Activated CD4-positive, alpha-beta T cell treated with anti-CD3 and anti-CD28 coated beads, Interleukin-2, Interleukin-4, amounts not matched to agents 100 ng/mL and 50 ng/mL, durations not matched to agents 16 hours and 8 hours (primary cell): ENCODE measurements around the gene HOXA3.

Experiments used
- DNase-seq: peaks from one replicate; pipeline ENCODE4 v3.0.0-alpha.2; 2020; ENCODE audit warnings: low spot score

Gene HOXA3

DNA sequence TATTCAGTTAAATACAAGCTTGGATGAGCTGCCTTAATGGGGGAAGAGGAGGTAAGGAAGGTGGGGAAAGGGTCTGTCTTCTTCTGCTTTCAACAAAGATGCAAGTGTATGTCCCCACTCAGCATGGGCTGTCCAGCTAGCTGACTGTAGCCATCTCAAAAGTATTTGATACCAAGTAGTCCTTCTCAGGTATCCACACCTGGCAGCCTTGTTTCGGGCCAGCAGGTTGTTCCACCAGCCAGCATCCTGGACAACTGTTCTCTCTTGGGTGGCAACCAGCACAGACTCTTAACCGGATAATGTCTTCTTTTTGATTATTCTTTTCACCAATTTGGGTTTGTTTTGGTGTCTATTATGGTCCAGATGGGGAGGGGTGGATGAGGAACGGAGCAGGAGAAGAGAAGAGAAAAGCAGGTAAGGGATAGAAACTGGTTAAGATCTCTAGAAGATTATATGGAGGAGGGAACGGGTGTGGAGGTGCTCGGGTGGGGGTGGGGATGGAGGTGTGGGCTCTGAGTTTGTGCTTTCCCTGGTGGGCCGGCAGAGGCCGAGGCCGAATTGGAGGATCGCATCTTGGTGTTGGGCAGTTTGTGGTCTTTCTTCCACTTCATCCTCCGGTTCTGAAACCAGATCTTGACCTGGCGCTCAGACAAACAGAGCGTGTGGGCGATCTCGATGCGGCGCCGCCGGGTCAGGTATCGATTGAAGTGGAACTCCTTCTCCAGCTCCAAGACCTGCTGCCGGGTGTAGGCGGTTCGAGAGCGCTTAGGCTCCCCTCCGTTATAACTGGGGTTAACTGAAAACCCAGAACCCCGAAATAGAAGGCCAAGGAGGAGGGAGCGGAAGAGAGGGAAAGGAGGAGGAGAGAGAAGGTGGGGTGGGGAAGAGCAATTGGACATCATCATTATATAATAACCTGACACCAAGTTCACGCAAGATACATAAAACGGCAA lies 23.3 kb downstream of the HOXA3 start:
- DNase-seq, result no peak

DNA sequence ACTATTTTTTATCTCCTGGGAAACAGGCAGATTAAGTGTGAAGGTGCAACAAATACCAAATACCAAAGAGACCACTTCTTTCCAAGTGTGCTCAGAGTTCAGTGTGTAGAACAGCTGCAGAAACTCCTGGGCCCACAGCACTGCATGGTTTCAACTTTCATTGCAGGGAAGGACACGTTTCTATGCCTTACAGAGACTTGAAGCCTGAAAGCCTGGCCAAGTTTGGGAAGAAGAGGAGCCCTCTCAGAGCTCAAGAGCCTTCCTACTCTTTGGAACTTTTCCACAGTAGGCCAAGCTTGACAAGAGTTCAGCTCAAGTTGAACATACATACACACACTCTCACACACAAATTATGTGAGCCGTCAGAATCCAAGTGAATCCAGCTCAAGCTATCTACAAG lies 24.3 kb downstream of the HOXA3 start:
- DNase-seq, result no peak

DNA sequence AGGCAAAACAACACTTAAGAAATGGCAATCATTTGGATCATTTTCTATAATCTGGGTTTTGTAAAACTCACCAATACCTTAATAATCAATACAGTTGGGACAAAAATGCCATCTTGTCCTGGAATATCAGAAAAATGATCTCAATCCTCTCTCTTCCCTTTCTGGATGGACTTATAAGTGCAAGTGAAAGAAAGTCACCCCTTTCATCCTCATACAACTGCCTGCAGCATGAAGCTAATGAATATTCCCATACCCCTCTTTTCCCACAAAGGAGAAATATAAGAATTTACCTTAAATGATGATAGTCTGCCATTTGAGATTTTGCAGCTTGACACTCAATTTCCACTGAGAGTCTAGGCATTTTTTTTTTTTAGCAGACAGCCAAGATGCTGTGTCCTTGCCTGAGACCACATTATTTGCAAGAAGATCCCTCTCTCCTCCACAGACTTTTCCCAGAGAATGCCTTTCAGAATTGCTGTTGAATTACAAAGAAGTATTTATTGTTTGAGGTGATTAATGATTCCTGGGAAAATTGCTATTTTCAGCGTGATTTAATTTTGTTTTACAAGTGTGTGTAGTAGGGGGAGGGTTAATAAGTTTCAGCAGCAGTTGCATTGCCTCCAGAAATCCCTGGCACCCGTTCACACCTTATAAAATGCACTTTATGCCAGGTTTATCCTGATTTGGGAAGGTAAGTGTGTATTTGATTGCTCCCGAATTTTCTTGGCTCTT lies 25.6 kb downstream of the HOXA3 start:
- no peak for DNase-seq

DNA sequence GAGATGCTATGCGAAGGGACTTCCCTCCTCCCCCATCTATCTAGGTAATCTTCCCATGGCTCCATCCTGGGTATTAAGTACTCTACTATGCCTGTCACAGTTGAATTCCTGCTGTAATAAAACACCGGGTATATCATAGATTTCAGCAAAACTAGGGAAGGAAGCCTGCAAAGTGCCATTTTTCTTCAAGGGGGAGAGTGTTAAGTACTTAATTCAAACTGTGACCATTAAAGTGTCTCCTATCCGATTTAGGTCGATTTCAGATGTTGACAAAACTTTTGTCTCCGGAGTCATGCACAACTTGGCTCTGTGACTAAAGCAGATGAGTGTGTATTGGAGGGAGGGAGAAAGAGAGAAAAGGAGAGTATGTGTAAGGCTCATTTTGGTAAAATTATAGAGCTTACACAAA lies 26.4 kb downstream of the HOXA3 start:
- DNase-seq, result no peak

DNA sequence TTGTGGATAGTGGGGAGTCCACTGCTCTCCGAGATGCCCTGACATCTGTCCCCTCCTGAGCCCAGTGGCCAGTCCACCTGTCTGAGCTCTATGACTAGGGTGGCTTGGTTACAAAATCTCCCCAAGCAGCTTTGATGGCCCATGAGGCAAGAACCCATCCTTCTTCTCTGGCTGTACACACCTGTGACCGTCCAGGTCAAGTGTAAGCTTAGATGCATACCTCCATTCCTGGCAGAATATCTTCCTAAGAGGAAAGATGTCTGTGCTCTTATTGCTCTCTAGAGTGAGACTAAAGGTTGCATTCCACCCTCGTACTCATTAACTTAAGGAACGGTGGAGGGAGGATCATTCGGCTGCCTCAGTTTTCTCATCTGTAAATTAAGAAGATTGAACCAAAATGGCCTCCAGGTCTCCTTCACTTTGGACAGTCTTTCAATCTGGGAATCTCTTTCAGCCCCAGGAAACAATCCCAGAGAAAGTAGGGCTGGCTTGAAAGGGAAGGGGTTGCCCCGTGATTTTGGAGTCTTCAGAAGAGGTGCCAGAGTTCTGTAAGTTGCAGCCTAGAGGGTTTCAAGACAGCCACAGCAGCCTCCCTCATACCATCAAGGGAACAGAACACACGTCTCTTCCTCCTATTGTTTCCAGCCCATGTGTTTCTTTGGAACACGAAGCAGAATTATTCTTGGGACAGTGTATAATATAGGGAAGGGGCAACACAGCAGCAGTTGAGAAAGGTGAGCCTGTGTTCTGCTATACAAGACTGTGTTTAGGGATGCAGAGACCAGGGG lies 27.3 kb downstream of the HOXA3 start:
- no peak for DNase-seq

DNA sequence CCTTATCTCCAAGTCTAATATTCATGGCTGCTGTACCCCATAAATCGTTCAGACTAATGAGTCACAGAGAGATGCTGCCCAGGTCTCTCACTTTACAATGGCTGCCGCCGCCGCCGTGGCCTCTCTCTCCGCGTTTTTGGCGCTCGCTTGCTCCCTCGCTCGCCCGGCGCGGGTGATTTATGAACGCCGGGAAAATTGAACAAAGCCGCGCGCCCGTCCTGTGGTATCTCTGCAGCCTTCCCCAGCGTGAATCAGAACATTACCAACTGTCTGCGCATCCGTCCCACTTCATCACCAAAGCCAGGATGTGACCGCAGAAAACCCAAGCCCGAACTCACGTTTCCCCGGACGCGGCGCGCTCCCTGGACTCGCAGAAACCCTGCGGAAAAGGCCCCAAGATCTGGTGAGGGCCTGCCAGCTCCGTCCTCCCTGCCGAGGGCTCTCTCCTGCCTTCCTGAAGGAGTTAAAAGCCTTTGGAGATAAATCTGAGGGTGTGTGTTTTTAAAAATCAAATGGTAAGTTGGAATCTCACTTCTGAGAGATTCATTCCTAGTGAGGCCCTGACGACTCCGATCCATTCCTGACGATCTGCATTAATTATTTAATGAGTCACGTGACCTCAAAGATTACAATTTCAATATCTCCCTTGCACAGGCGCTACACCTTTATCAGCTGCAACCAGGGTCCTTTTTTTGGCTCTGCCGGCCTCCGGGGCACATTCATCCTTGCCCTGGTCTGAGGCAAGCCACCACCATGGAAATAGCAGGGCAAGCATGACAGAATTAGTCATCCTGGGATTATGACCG lies 28.1 kb downstream of the HOXA3 start:
- no peak for DNase-seq

DNA sequence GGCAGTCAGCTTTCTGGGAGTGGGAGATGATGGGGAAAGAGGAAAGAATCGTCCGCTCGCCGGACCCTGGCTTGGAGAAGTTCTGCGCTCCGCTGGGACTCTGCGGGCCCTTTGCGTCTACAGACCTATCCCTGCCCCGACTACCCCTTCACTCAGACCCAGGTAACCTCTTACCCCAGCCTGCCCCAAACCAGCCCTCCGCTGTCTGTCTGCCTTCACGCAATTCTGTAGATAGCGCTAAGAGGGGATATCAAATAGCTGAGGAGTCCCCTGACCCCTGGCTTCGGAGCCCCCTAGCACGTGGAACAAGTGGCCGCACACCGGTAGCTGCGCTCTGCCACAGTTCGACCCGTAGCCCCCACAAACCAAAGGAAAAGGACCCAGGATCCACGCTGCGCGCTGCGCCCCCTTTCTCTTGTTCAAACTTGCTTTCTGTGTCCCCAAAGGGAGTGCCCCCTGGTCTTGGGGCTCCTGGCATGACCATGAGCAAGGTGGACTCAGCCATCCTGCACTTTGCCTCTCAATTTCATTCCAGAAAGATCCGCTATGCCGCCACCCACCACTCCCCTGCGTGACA lies 28.8 kb downstream of the HOXA3 start:
- DNase-seq, result no peak

DNA sequence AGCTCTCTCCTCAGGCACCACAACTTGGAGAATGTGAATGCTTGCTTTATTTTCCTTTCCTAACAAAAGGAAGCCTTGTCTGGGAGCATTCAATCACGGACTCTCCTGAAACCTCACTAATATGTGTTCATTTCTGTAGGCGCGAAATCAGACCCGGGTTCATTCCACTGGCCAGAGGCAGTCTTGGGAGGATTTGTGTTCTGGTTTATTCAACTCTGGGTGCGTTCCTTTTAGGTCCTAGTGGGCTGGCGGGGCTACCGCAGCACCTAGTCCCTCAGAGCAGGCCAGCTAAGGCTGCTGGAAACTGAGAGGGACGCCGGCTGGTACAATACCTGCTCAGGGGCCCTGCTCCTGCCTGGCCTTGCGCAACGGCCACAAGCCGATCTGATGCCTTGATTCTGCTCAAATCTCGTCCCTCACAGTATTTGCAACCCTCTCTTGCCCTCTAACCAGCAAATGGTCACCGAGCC lies 29.3 kb downstream of the HOXA3 start:
- DNase-seq, result no peak

DNA sequence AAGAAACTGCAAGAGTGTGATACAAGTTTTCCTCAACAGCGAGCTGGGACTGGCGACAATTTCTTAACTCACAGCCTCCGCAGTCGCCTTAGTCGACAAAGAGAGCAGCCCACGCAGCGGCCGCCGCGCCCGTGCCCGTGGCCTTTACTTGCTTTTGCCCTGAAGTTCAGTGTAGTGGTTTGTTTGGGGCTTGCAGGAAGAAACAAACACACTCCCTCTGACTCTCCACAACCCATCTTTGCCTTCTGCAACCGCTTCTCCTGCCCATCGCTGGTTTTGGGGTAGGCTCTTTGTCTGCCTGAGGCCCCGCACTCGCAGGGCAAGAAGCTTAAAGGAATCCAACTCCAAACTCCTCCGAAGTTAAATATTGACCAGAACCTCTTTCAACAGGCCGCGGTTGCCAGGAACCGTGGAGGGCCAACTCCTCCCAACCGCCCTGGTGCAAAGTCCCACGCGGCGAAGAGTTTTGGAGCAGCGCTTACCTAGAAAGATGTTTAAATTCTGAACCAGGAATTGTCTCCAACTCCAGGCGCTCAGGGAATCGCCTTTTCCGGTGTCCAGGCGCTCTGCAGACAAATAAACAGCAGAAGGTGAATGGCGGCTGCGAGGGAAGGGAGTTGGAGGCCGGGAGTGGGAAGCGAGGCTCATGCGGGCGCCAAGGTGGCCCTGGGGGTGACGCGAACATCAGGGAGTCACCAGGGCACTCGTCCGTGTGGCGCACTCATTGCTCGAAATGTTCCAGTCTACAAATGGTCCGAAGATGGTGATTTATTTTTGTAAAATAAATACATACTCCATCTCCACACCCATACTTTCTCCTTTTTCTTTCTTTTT lies 30.1 kb downstream of the HOXA3 start:
- DNase-seq, result no peak

DNA sequence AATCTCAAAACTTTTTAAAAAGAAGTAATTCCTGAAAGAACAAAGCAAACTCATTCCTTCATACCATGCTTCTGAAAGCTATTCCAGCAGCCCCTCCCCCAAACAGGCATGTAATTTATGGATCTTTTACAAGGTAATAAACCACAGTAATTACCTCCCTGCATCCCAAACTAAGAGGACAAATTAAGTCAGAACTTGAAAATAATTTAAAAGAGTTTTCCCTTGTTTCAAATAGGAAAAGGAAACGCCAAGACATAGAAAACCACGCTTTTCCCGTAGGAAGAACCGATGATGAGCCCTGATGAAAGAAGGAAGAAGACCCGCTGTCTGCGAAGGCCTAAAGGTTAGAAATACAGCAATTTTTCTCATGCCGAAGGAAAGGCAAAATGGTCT lies 30.7 kb downstream of the HOXA3 start:
- no peak for DNase-seq

DNA sequence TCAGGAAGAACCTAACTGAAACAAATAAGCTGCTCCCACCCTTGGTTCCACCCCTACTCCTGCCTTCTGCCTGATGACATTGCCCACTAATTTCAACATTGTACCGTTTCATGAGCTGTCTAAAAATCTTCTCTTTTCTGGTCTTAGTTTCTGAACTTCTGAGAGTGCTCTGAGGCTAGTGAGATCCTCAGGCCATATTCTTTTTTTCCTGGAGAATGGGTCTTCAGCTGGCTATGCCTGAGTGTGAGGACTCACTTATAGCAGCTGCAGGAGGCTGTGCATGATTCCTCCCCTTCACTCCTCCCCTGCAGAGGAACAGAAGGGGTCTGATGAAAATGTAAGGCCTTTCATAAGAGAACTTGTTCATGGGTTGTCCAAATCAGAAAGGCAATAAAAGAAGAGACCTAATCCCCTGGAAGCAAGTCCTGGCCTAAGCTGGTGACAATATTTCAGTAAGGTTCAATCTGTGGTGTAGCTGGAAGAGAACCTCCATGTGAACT lies 32.9 kb downstream of the HOXA3 start:
- no peak for DNase-seq

DNA sequence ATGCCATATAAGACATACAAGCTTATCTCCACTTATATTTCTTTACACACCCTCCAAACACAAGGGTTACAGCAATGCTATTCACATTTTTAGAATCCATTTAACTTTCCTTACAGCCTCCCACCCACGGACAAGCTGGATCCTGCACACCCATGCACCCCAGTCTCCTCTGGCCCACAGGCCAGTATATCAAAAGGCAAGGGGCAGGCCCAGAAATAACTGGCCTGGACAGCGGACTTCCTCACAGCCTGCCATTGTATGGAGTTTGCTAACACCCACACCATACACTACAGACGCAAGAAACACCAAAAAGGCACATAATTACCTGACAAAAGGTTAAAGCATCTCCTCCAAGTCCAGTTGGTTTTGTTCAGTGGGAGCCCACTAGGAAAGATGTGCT lies 33.8 kb downstream of the HOXA3 start:
- no peak for DNase-seq

DNA sequence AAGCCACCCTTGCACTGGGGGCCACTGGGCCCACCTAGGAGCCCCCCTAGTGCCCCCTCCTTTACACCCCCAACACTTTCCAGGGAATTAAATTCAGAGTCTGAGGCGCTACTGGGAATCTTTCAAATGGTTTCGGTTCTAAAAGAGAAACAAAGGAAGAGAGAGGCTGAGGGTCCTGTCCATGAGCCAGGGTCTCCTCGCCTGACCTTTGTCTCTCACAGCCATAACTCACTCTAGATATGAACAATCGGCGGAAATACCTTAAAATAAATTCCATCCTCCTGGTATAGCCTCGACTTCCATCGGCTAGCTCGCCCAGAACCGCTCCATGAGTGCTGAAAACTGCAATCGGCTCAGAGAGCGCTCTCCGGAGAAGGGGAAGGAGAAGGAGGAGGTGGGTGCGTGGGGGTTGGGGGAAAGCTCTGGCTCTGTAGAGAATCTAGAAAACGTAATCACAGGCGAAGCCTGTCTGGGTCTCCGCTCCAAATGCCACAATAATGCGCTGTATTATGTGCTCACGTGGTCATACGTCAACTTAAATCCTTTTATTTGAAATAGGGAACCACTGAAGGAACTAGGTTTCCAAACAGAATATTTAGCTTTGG lies 34.4 kb downstream of the HOXA3 start:
- DNase-seq, result no peak

DNA sequence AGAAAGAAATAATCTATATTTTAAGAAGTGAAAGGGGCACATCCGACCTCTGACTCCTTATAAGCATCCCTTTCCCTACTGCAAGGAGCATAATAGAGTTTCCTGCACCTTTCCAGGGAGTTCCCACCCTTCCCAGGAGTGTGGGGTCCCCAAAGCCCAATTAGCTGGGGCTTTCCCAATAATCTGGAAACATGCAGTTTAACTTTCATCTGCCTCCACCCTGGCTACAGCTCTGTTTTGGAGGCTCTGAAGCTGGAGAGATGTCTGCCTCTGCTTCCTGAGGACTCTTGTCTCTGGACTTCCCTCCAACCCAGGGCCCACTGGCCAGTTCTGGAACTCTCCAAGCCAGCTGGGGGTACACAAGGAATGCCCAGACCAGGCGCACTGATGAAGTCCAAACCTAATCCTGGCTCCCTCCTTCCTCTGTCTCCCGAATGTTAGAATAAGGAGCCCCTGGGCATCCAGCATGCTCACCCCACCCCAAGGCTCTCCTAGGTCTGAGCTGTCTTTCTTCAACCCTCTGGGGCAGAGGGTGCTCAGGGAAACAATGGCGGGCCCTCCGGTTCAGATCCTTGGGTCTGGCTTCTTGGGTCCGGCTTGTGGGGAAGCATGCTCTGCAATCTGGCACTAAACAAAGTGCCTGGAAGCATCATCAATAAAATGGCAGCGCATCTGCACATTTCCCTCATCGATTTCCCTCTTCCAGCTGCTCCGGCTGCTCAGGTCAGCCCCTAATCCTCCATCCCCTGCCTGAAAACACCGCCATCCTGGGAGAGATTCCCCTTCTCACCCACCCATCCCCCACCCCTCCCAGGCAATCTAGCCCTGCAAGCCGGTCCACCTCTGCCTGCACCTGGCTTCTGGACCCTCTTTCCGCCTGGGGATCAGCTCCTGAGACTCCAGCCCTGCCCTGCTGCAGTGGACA lies 35.2 kb downstream of the HOXA3 start:
- no peak for DNase-seq

DNA sequence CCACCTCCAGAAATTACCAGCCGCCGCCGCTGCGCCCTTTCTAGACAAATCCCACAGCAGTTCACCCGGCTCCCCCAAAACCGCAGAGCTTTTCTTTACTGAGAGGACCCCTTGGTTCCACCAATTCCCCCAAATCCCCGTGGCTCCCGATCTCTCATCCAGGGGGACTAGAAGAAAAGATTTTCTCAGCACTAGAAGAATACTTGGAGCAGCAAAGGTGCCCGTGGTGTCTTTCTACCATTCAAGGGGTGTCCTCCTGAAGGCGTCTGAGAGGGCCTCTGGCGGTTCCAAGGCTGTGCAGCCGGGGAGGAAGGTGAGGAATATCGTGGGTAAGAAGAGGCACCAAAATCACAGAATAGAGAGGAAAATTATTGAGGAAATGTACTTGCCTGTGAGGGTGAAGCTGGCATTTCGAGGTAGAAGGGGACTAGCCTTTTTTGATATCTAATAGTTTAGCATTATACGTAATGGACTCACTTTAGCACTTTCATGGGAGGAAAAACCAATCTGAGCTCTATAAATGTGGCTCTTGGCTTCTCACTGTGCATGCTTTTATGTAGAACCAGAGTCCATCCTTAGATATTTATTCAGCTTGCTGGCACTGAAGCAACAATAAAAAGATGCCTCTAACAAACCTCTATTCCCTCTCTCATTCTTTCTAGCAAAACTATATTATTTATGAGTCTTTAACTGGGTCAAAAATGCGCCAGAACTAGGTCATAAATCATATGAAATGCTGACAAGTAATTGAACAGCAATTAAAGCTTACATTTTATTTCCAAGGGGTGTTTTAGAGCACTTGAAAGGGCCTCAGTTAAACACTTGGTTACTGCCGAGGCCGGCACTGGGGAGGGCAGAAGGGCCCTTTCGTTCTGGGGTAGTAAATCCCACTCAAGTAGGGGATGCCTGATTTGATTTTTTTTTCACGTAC lies 36.1 kb downstream of the HOXA3 start:
- no peak for DNase-seq

DNA sequence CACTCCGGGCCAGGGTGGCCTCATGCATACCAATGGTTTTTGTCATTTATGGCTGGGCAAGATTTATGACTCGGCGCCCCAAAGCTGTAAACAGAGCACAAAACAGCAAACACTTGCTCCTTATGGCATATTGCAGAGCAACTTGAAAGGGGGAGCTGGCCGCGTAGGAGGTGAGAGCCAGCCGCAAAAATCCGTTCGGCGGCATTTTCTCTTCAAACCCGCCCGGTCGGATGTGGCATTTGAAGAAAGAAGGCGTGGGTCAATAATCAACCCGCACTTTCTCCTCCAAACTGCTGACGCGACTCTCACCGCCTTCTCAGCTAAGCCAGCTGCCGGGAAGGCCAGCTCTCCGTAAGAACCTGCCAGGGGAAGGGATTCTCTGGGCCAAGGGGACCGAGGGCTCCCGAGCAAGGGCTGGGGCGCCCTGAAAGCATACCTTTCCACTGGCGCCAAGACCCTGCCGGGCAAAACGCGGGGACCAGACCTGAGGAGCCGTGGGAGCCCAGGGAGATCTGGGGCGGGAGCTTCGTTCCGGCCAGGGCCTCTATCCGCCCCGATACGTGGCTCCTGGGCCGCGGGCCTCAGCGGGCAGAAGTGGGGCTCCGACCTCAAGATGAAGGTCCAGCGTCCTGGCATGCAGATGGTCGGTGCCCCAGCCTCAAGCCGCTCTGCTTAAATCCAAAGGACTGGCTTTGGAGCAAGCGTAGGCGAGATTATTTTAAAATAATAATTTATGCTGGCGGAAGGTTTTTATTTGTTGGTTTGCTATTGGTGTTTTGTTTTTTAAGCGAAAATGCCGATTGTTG lies 37.0 kb downstream of the HOXA3 start:
- DNase-seq, result no peak

DNA sequence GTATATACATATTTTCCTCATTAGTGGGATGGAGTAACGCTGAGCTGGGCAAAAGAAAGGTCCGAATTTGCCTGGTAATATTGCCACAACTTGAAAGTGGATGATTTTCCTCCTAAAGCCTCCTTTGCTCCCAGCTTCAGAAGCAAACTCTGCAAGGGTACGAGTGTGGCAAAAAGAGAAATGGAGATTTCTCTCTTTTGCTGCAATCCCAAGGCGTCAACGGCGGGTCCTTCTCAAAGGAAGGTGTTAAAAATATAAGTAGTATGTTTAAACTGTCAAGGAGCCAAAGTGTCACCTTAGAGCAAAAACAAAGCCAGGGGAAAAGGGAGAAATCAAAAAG lies 37.5 kb downstream of the HOXA3 start:
- DNase-seq, result no peak
